ENCODE results near the gene IL18.
"Not testable (repeated sequence)": the region's sequence is repeated elsewhere in the genome, so short reads cannot be mapped to it uniquely, and the experiment has no call there.

Gene IL18

GRCh38 chr11:112166562-112166961 is 2.7 kb upstream of the IL18 start:
- H2AFZ ChIP-seq (ENCODE audit: low read depth, low read length, severe bottlenecking), result no peak overlapping the region
- no peak overlapping the region for H3K4me3 ChIP-seq (ENCODE audit: insufficient read depth, low read length, poor library complexity, severe bottlenecking)
- H3F3A ChIP-seq (ENCODE audit: insufficient read depth), result no peaks in the 10 kb centered on the region; the same call in 1 of the 2 replicates
- no peaks in the 10 kb centered on the region for H4K20me1 ChIP-seq (ENCODE audit: low read depth, low read length)
- no peak overlapping the region for H3K27ac ChIP-seq (ENCODE audit: low read depth, low read length)
- H3K79me2 ChIP-seq (ENCODE audit: insufficient read depth, low read length), result no peaks in the 10 kb centered on the region
- no peak overlapping the region for H3K9ac ChIP-seq (ENCODE audit: low read length)
- H3K36me3 ChIP-seq (ENCODE audit: low read length), result no peaks in the 10 kb centered on the region
- no peak for TF ChIP-seq EZH2phosphoT487 (conservative IDR thresholded peaks at IDR 0.05; ENCODE audit: low read length)
- TF ChIP-seq CTCF (IDR thresholded peaks at IDR 0.05; ENCODE audit: insufficient read depth, low read length, poor library complexity, severe bottlenecking), result no peak
- H3K4me2 ChIP-seq (ENCODE audit: low read depth, low read length, poor library complexity, severe bottlenecking), result no peak overlapping the region
- H3K9me3 ChIP-seq (ENCODE audit: insufficient read depth, low read length), result no peaks in the 10 kb centered on the region
- H3K27me3 ChIP-seq (ENCODE audit: low read length), result no peaks in the 10 kb centered on the region
- no peaks in the 10 kb centered on the region for H3K9me2 ChIP-seq (replicated peaks; ENCODE audit: insufficient read depth, low read length)

GRCh38 chr11:112165049-112165448 is 1.2 kb upstream of the IL18 start:
- H3F3A ChIP-seq (ENCODE audit: insufficient read depth), result no peaks in the 10 kb centered on the region
- no peak overlapping the region for H3K4me3 ChIP-seq (ENCODE audit: insufficient read depth, low read length, poor library complexity, severe bottlenecking)
- no peak overlapping the region for H2AFZ ChIP-seq (ENCODE audit: low read depth, low read length, severe bottlenecking)
- H3K27ac ChIP-seq (ENCODE audit: low read depth, low read length), result no peak overlapping the region
- no peaks in the 10 kb centered on the region for H3K9me3 ChIP-seq (ENCODE audit: insufficient read depth, low read length)
- no peaks in the 10 kb centered on the region for H4K20me1 ChIP-seq (ENCODE audit: low read depth, low read length)
- no peaks in the 10 kb centered on the region for H3K36me3 ChIP-seq (ENCODE audit: low read length)
- no peak overlapping the region for H3K9ac ChIP-seq (ENCODE audit: low read length)
- H3K9me2 ChIP-seq (replicated peaks; ENCODE audit: insufficient read depth, low read length), result no peaks in the 10 kb centered on the region
- no peaks in the 10 kb centered on the region for H3K79me2 ChIP-seq (ENCODE audit: insufficient read depth, low read length)
- no peak for TF ChIP-seq EZH2phosphoT487 (conservative IDR thresholded peaks at IDR 0.05; ENCODE audit: low read length)
- TF ChIP-seq CTCF (IDR thresholded peaks at IDR 0.05; ENCODE audit: insufficient read depth, low read length, poor library complexity, severe bottlenecking), result no peak
- no peak overlapping the region for H3K4me2 ChIP-seq (ENCODE audit: low read depth, low read length, poor library complexity, severe bottlenecking)
- no peaks in the 10 kb centered on the region for H3K27me3 ChIP-seq (ENCODE audit: low read length)

- H3K9me3 ChIP-seq (ENCODE audit: insufficient read depth, low read length), result no peaks in the 10 kb centered on the region
- peak overlapping the region; percentile 78 for H2AFZ ChIP-seq (ENCODE audit: low read depth, low read length, severe bottlenecking)
- H3K27me3 ChIP-seq (ENCODE audit: low read length), result no peaks in the 10 kb centered on the region
- no peaks in the 10 kb centered on the region for H3K36me3 ChIP-seq (ENCODE audit: low read length)
- TF ChIP-seq CTCF (IDR thresholded peaks at IDR 0.05; ENCODE audit: insufficient read depth, low read length, poor library complexity, severe bottlenecking), result no peak
- no peak for TF ChIP-seq EZH2phosphoT487 (conservative IDR thresholded peaks at IDR 0.05; ENCODE audit: low read length)
- no peaks in the 10 kb centered on the region for H3F3A ChIP-seq (ENCODE audit: insufficient read depth)
- H3K9me2 ChIP-seq (replicated peaks; ENCODE audit: insufficient read depth, low read length), result no peaks in the 10 kb centered on the region
- H3K79me2 ChIP-seq (ENCODE audit: insufficient read depth, low read length), result no peaks in the 10 kb centered on the region
- H3K9ac ChIP-seq (ENCODE audit: low read length), result no peak overlapping the region
- H3K4me3 ChIP-seq (ENCODE audit: insufficient read depth, low read length, poor library complexity, severe bottlenecking), result no peak overlapping the region
- no peak overlapping the region for H3K27ac ChIP-seq (ENCODE audit: low read depth, low read length)
- no peak overlapping the region for H3K4me2 ChIP-seq (ENCODE audit: low read depth, low read length, poor library complexity, severe bottlenecking)
- no peaks in the 10 kb centered on the region for H4K20me1 ChIP-seq (ENCODE audit: low read depth, low read length)
Measured at GRCh38 chr11:112162761-112163546, 940 bp downstream of the IL18 start.

- not testable (repeated sequence) for H3K27ac ChIP-seq (ENCODE audit: low read depth, low read length); H3K36me3 ChIP-seq (ENCODE audit: low read length); H3K9me2 ChIP-seq (replicated peaks; ENCODE audit: insufficient read depth, low read length); H3K9me3 ChIP-seq (ENCODE audit: insufficient read depth, low read length); H3F3A ChIP-seq (ENCODE audit: insufficient read depth); H4K20me1 ChIP-seq (ENCODE audit: low read depth, low read length); H2AFZ ChIP-seq (ENCODE audit: low read depth, low read length, severe bottlenecking); H3K4me2 ChIP-seq (ENCODE audit: low read depth, low read length, poor library complexity, severe bottlenecking); H3K27me3 ChIP-seq (ENCODE audit: low read length); H3K4me3 ChIP-seq (ENCODE audit: insufficient read depth, low read length, poor library complexity, severe bottlenecking); H3K79me2 ChIP-seq (ENCODE audit: insufficient read depth, low read length); H3K9ac ChIP-seq (ENCODE audit: low read length)
Measured at GRCh38 chr11:112162200-112162599, 1.7 kb downstream of the IL18 start.
